KMS-11 (cell line): ENCODE results near the gene IFNLR1.

ENCODE experiments used
- H2AFZ ChIP-seq: fragments of 200-600 bp; sonication (generic); 2 replicates; pipeline ENCODE4 v1.6.1; 2016; ENCODE audit warnings: antibody characterized with exemption, mixed run types, low read depth
- H3K27ac ChIP-seq: fragments of 200-600 bp; sonication (generic); 2 replicates; pipeline ENCODE4 v1.6.1; 2016; ENCODE audit warnings: mild to moderate bottlenecking, mixed run types
- H3K27me3 ChIP-seq: fragments of 200-600 bp; sonication (generic); 2 replicates; pipeline ENCODE4 v1.6.1; 2017; ENCODE audit warnings: mild to moderate bottlenecking, low read depth, mixed run types, moderate library complexity; ENCODE audit not compliant: insufficient read depth
- H3K36me3 ChIP-seq: fragments of 200-600 bp; sonication (generic); 2 replicates; pipeline ENCODE4 v1.6.1; 2017; ENCODE audit warnings: mild to moderate bottlenecking, mixed run types; ENCODE audit not compliant: insufficient read depth
- H3K4me1 ChIP-seq: fragments of 200-600 bp; sonication (generic); 2 replicates; pipeline ENCODE4 v1.6.1; 2016; ENCODE audit warnings: mild to moderate bottlenecking, low read depth, mixed run types; ENCODE audit not compliant: poor library complexity, severe bottlenecking
- H3K4me2 ChIP-seq: fragments of 200-600 bp; sonication (generic); 2 replicates; pipeline ENCODE4 v1.7.0; 2016; ENCODE audit warnings: mild to moderate bottlenecking, mixed run types
- H3K4me3 ChIP-seq: fragments of 200-600 bp; sonication (generic); IDR thresholded peaks from 2 replicates; pipeline ENCODE4 v1.6.1; 2017; ENCODE audit warnings: low read depth, low read length, mixed read lengths; ENCODE audit not compliant: insufficient read depth
- H3K79me2 ChIP-seq: fragments of 200-600 bp; sonication (generic); 2 replicates; pipeline ENCODE4 v1.6.1; 2016; ENCODE audit warnings: low read depth, mixed run types; ENCODE audit not compliant: insufficient read depth
- H3K9ac ChIP-seq: fragments of 200-600 bp; sonication (generic); 2 replicates; pipeline ENCODE4 v1.6.1; 2016; ENCODE audit warnings: mild to moderate bottlenecking, mixed run types
- H4K20me1 ChIP-seq: fragments of 200-600 bp; sonication (generic); 2 replicates; pipeline ENCODE4 v1.6.1; 2016; ENCODE audit warnings: mild to moderate bottlenecking, mixed run types; ENCODE audit not compliant: insufficient read depth
- CTCF ChIP-seq: fragments of 200-600 bp; sonication (generic); conservative IDR thresholded peaks from 2 replicates; pipeline ENCODE4 v1.6.1; 2017; ENCODE audit warnings: low read depth, mild to moderate bottlenecking, antibody characterized with exemption, low read length, moderate library complexity, mixed read lengths

Gene IFNLR1

DNA sequence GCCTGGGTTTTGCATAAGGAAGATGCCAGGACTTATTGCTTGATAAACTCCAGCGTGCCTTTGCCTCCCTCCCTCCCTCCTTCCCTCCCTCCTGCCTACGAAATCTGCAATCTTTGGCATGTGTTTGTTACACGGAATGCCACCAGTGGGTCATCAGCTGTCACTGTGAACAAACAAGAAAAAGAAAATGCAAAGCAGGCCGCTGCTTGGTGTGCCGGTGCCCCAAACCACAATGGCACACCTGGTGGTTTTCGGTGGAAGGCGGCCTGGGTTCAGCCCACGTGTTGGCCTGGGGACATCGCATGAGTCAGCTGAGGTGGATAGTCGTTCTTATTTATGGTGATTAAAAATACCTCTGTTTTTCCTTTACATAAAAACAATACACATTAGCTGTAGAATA is 16.3 kb upstream of the IFNLR1 start:
- Histone ChIP-seq H3K9ac (peak overlapping the region; percentile 26; the same call in 1 of the 2 replicates), H3K27ac (peak overlapping the region; percentile 51), H3K27me3 (no peaks in the 10 kb centered on the region), H3K79me2 (no peaks in the 10 kb centered on the region), H3K4me3 (no peak overlapping the region), H3K4me2 (peak overlapping the region; percentile 77), H2AFZ (peak overlapping the region; percentile 17; the same call in 1 of the 2 replicates), H3K36me3 (no peaks in the 10 kb centered on the region), H3K4me1 (peaks cover 77% of the 10 kb centered on the region), H4K20me1 (no peaks in the 10 kb centered on the region)
- TF ChIP-seq CTCF: 0 out of 2 replicates have a peak, but pooled peaks have one; percentile 15

DNA sequence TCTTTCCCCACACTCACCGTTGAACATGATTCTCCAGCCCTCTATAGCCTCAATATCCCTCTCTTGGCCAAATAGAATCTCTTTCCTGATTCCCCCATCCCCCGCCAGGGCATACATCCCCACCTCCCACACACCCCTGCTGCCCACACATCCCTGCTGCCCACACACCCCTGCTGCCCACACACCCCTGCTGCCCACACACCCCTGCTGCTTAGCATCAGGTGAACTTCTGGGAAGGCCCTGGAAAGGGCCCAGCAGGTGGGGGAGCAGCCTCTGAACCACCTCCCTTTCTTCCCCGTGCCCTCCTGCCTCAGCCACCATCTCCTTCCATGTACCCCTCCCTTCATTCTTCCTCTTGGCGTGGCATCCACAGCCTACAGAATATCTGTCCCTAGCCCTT is 15.9 kb upstream of the IFNLR1 start:
- no peaks in the 10 kb centered on the region for H3K27me3 ChIP-seq
- no peaks in the 10 kb centered on the region for H3K36me3 ChIP-seq
- H3K27ac ChIP-seq: peak overlapping the region; percentile 51
- peak overlapping the region; percentile 17; the same call in 1 of the 2 replicates for H2AFZ ChIP-seq
- peak overlapping the region; percentile 77 for H3K4me2 ChIP-seq
- H3K9ac ChIP-seq: peak overlapping the region; percentile 26; the same call in 1 of the 2 replicates
- no peak for TF ChIP-seq CTCF
- peaks cover 81% of the 10 kb centered on the region for H3K4me1 ChIP-seq
- H3K4me3 ChIP-seq: no peak overlapping the region
- no peaks in the 10 kb centered on the region for H4K20me1 ChIP-seq
- no peaks in the 10 kb centered on the region for H3K79me2 ChIP-seq

- Histone ChIP-seq H4K20me1 (no peaks in the 10 kb centered on the region), H2AFZ (no peak overlapping the region), H3K4me2 (peak overlapping the region; percentile 77), H3K27ac (peak overlapping the region; percentile 51; the same call in 1 of the 2 replicates), H3K9ac (no peak overlapping the region; the same call in 1 of the 2 replicates), H3K36me3 (no peaks in the 10 kb centered on the region), H3K4me1 (peaks cover 85% of the 10 kb centered on the region), H3K4me3 (no peak overlapping the region), H3K27me3 (no peaks in the 10 kb centered on the region), H3K79me2 (no peaks in the 10 kb centered on the region)
- TF ChIP-seq CTCF: no peak
Measured at GRCh38 chr1:24202556-24202955, 15.5 kb upstream of the IFNLR1 start.

DNA sequence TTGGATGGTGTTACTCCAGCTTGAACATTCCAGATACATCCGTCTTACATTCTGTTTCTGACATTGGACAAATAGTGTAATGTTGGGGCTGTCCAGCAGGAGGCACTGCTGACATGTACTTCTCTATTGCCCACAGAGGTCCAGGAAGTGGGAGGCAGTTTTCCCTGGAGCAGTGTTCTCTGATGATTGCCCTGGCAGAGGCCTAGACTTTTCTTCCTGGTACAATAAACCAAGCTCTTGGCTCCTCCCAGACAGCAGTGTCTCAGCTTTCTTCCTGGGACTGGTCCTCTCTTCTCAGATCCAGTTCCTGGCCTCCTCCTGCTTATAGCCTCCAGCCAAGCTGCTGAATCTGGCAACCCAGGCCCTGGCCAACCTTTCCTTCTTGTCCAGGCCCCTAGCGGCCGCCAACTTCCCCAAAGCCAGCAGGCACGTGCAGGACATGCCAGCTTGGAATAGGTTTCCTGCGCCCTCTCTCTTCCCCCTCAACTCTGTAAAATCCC is 14.9 kb upstream of the IFNLR1 start:
- Histone ChIP-seq H3K27me3 (no peaks in the 10 kb centered on the region), H4K20me1 (no peaks in the 10 kb centered on the region), H3K79me2 (no peaks in the 10 kb centered on the region), H3K36me3 (no peaks in the 10 kb centered on the region), H3K4me3 (no peak overlapping the region), H3K9ac (no peak overlapping the region), H3K4me1 (peaks cover 91% of the 10 kb centered on the region), H2AFZ (no peak overlapping the region), H3K27ac (no peak overlapping the region), H3K4me2 (peak overlapping the region; percentile 77)
- peak; percentile 89 for TF ChIP-seq CTCF
